PC-9 (cell line): ENCODE measurements around the gene IL17C. TPM values are rescaled to one million over a fixed set of nuclear protein-coding genes. Genes with fewer than 3 reads are reported as not detected.

Experiments used
- BruUV-seq: library from RNA; stranded (reverse); fragments of 400-500 nt; replicated peaks from 2 replicates; lab custom pipeline; 2021; lab: Mats Ljungman, UMichigan
- CTCF ChIA-PET: fragments of 300-600 bp; sonication (Branson Sonifier 250); formaldehyde crosslinking; loops from one replicate; lab custom pipeline; 2022; ENCODE audit warnings: antibody characterized with exemption; lab: Charles Lee
- POLR2A ChIA-PET: fragments of 300-600 bp; sonication (Branson Sonifier 250); formaldehyde crosslinking; loops from one replicate; lab custom pipeline; 2022; ENCODE audit warnings: antibody characterized with exemption; ENCODE audit not compliant: unreplicated experiment; lab: Charles Lee
- DNase-seq, 2 experiments: peaks; one replicate each; pipeline versions ENCODE4 v3.0.0 to v3.0.0-alpha.2; 2015 to 2022; ENCODE audit warnings: mixed read lengths in 1 of 2
- H2AFZ ChIP-seq: fragments of 200-600 bp; sonication (generic); 2 replicates; pipeline ENCODE4 v1.8.1; 2017; ENCODE audit warnings: antibody characterized with exemption
- H3F3A ChIP-seq: fragments of 200-600 bp; sonication (generic); 2 replicates; pipeline ENCODE4 v1.8.1; 2017; ENCODE audit warnings: antibody characterized with exemption, mild to moderate bottlenecking, low read depth; ENCODE audit not compliant: insufficient read depth
- H3K27ac ChIP-seq: fragments of 200-600 bp; sonication (generic); 2 replicates; pipeline ENCODE4 v1.6.1; 2016; ENCODE audit warnings: mixed run types
- H3K27me3 ChIP-seq: fragments of 200-600 bp; sonication (generic); 2 replicates; pipeline ENCODE4 v1.6.1; 2016; ENCODE audit warnings: low read depth, mixed run types; ENCODE audit not compliant: insufficient read depth
- H3K36me3 ChIP-seq: fragments of 200-600 bp; sonication (generic); 2 replicates; pipeline ENCODE4 v1.6.1; 2016; ENCODE audit warnings: low read depth, mixed run types
- H3K4me1 ChIP-seq: fragments of 200-600 bp; sonication (generic); replicated peaks from 2 replicates; pipeline ENCODE4 v1.6.1; 2016; ENCODE audit warnings: mixed run types; ENCODE audit not compliant: insufficient read depth
- H3K4me2 ChIP-seq: fragments of 200-600 bp; sonication (generic); 2 replicates; pipeline ENCODE4 v1.6.1; 2017; ENCODE audit warnings: mixed run types
- H3K4me3 ChIP-seq: fragments of 200-600 bp; sonication (generic); 2 replicates; pipeline ENCODE4 v1.6.1; 2016; ENCODE audit warnings: mixed run types
- H3K79me2 ChIP-seq: fragments of 200-600 bp; sonication (generic); 2 replicates; pipeline ENCODE4 v1.6.1; 2017; ENCODE audit warnings: low read depth, mixed run types
- H3K9me2 ChIP-seq: fragments of 200-600 bp; sonication (generic); 2 replicates; pipeline ENCODE4 v1.8.1; 2017; ENCODE audit warnings: mild to moderate bottlenecking; ENCODE audit not compliant: insufficient read depth
- H3K9me3 ChIP-seq: fragments of 200-600 bp; sonication (generic); 2 replicates; pipeline ENCODE4 v1.8.1; 2016; ENCODE audit warnings: low read depth; ENCODE audit not compliant: insufficient read depth
- H4K20me1 ChIP-seq: fragments of 200-600 bp; sonication (generic); 2 replicates; pipeline ENCODE4 v1.8.1; 2017; ENCODE audit not compliant: insufficient read depth
- CTCF ChIP-seq: fragments of 200-600 bp; sonication (generic); conservative IDR thresholded peaks from 2 replicates; pipeline ENCODE4 v1.6.1; 2017; ENCODE audit warnings: mixed run types, antibody characterized with exemption, mild to moderate bottlenecking, moderate library complexity
- EZH2 ChIP-seq: fragments of 200-600 bp; sonication (generic); IDR thresholded peaks from 2 replicates; pipeline ENCODE4 v1.8.0; 2017; ENCODE audit warnings: antibody characterized with exemption, low read depth
- intact Hi-C: fragments of 100-400 bp; cut with micrococcal nuclease; formaldehyde crosslinking; loops from one replicate; pipeline ENCODE4 v1.10.0; 2022; ENCODE audit not compliant: unreplicated experiment
- total RNA-seq: library from RNA; stranded (reverse); gene quantifications from 2 replicates; pipeline ENCODE4 v1.2.3, GENCODE V29; 2021

Gene IL17C
- total RNA-seq, 1 experiment from 2014 or later: not detected

GRCh38 chr16:88662222-88662842, 24.0 kb downstream of the IL17C start:
- ChIA-PET CTCF (no interaction called here), POLR2A (interaction anchor here (0.5 to 0.7 kb wide), 4 partner anchors 8 to 132 kb away, joined by 3 to 4 read pairs (median 4); partner anchors contain the start of gene PIEZO1)
- H3K79me2 ChIP-seq: peaks cover 29% of the 10 kb centered on the region
- no peak for TF ChIP-seq EZH2
- no peak for TF ChIP-seq CTCF
- peaks cover 9% of the 10 kb centered on the region for H3K4me1 ChIP-seq
- peak overlapping the region; percentile 90 for H3K4me3 ChIP-seq
- H3K9me2 ChIP-seq: no peaks in the 10 kb centered on the region
- H3K4me2 ChIP-seq: peak overlapping the region; percentile 98
- no peaks in the 10 kb centered on the region for H3K36me3 ChIP-seq
- H3K27me3 ChIP-seq: no peaks in the 10 kb centered on the region
- peaks cover 19% of the 10 kb centered on the region; the same call in 1 of the 2 replicates for H3F3A ChIP-seq
- H2AFZ ChIP-seq: peak overlapping the region; percentile 94
- H3K27ac ChIP-seq: peak overlapping the region; percentile 13; the same call in 1 of the 2 replicates
- no peaks in the 10 kb centered on the region for H3K9me3 ChIP-seq
- intact Hi-C loops: loop anchor here (5.0 kb wide), 1 partner anchor 95 kb away; no protein-coding TSS in a partner anchor
- no peak for DNase-seq
- no peaks in the 10 kb centered on the region; the same call in 1 of the 2 replicates for H4K20me1 ChIP-seq
- BruUV-seq: TSS peak; percentile 56

- H2AFZ ChIP-seq: peak within 1 kb of the TSS; percentile 97
- POLR2A ChIA-PET: interaction anchor here (0.5 to 0.7 kb wide), 5 partner anchors 9 to 988 kb away, joined by 3 to 6 read pairs (median 4); partner anchors contain the start of gene PIEZO1
- H3K4me3 ChIP-seq: peak within 1 kb of the TSS; percentile 90
- H3K9me2 ChIP-seq: no peaks in the 10 kb centered on the region
- no peaks in the 10 kb centered on the region; the same call in 1 of the 2 replicates for H4K20me1 ChIP-seq
- H3K27me3 ChIP-seq: no peaks in the 10 kb centered on the region
- no peak for TF ChIP-seq EZH2
- peaks cover 19% of the 10 kb centered on the region; the same call in 1 of the 2 replicates for H3F3A ChIP-seq
- BruUV-seq: no TSS peak
- H3K4me1 ChIP-seq: peaks cover 9% of the 10 kb centered on the region
- DNase-seq: peak; percentile 92 to 99
- intact Hi-C loops: loop anchor here (5.0 kb wide), 1 partner anchor 94 kb away; no protein-coding TSS in a partner anchor
- peak within 1 kb of the TSS; percentile 13; the same call in 1 of the 2 replicates for H3K27ac ChIP-seq
- peak within 1 kb of the TSS; percentile 98 for H3K4me2 ChIP-seq
- H3K9me3 ChIP-seq: no peaks in the 10 kb centered on the region
- H3K79me2 ChIP-seq: peaks cover 29% of the 10 kb centered on the region
- CTCF ChIA-PET: no interaction called here
- H3K36me3 ChIP-seq: no peaks in the 10 kb centered on the region
These were observed 24.7 kb downstream of the IL17C start, which contains the start of gene MVD for GRCh38 chr16:88662843-88663606. TSS of gene MVD (minus strand) at chr16:88663091. CDS start at chr16:88663080, 11 bp downstream.

- no peak overlapping the region for H3K27ac ChIP-seq
- H3K79me2 ChIP-seq: peaks cover 20% of the 10 kb centered on the region
- BruUV-seq: no TSS peak
- H3K4me2 ChIP-seq: no peak overlapping the region
- intact Hi-C loops: no loop called here
- no peaks in the 10 kb centered on the region for H3K27me3 ChIP-seq
- peaks cover 9% of the 10 kb centered on the region for H3K4me1 ChIP-seq
- no peak overlapping the region for H2AFZ ChIP-seq
- no peaks in the 10 kb centered on the region for H3K36me3 ChIP-seq
- H3F3A ChIP-seq: peaks cover 19% of the 10 kb centered on the region; the same call in 1 of the 2 replicates
- POLR2A ChIA-PET: no interaction called here
- H3K9me3 ChIP-seq: no peaks in the 10 kb centered on the region
- DNase-seq: no peak
- no peaks in the 10 kb centered on the region; the same call in 1 of the 2 replicates for H4K20me1 ChIP-seq
- no peak overlapping the region for H3K4me3 ChIP-seq
- TF ChIP-seq EZH2: no peak
- TF ChIP-seq CTCF: no peak
- CTCF ChIA-PET: interaction anchor here (0.7 kb wide), 1 partner anchor 22 kb away, joined by 8 read pairs; no protein-coding TSS in a partner anchor
- H3K9me2 ChIP-seq: no peaks in the 10 kb centered on the region
These were observed 26.8 kb downstream of the IL17C start for GRCh38 chr16:88665148-88665547.
